T-helper 2 cell treated with Interferon-gamma antibody and Interleukin-4, amounts not matched to agents 5 μg/mL and 100 μg/mL, for 36 hours (primary cell): Measurements from ENCODE around the gene CT45A9.
"Not testable (repeated sequence)": the region's sequence is repeated elsewhere in the genome, so short reads cannot be mapped to it uniquely, and the experiment has no call there.

Experiments
- DNase-seq: peaks from one replicate; pipeline ENCODE4 v3.0.0; 2021; ENCODE audit warnings: low spot score
- H3K27ac Mint-ChIP-seq: one replicate; pipeline ENCODE4 v1.8.0; 2021; ENCODE audit warnings: mild to moderate bottlenecking, mixed read lengths
- H3K27me3 Mint-ChIP-seq: one replicate; pipeline ENCODE4 v1.8.0; 2021; ENCODE audit warnings: low read depth, mixed read lengths
- H3K36me3 Mint-ChIP-seq: one replicate; pipeline ENCODE4 v1.8.0; 2021; ENCODE audit warnings: low read depth, mixed read lengths
- H3K4me1 Mint-ChIP-seq: one replicate; pipeline ENCODE4 v1.8.0; 2021; ENCODE audit warnings: low read depth, mixed read lengths
- H3K4me3 Mint-ChIP-seq: one replicate; pipeline ENCODE4 v1.8.0; 2022; ENCODE audit warnings: mild to moderate bottlenecking, moderate library complexity, mixed read lengths
- H3K9me3 Mint-ChIP-seq: one replicate; pipeline ENCODE4 v1.8.0; 2021; ENCODE audit warnings: mixed read lengths

Gene CT45A9

DNA sequence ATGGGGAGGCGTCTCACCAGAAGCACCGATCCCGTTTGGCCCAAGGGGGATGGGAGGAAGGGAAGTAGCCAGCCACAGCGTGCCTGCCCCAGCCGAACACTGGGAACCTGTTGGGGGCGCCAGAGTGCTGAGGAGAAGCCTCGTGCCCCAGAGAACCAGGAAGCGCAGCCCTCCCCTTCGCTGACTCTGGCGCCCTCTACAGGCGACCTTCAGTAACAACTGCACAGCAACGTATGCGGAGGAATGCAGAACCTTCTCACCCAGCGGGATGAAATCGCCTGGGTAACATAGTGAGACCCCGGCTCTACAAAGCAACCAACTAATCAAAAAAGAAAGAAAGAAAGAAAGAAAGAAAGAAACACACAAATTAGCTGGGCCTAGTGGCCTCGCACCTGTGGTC, at the start of gene CT45A9:
CT45A9 (minus strand) TSS at position 101 of the 400 bp plus-strand sequence. CDS start 3,751 bp downstream, outside the sequence.
- H3K4me1 Mint-ChIP-seq, H3K27ac Mint-ChIP-seq, H3K27me3 Mint-ChIP-seq, H3K36me3 Mint-ChIP-seq, H3K4me3 Mint-ChIP-seq, H3K9me3 Mint-ChIP-seq, DNase-seq: not testable (repeated sequence)

GRCh38 chrX:135920516-135920915, 48.9 kb upstream of the CT45A9 start:
- H3K27me3 Mint-ChIP-seq, H3K36me3 Mint-ChIP-seq, H3K27ac Mint-ChIP-seq, H3K4me3 Mint-ChIP-seq, H3K9me3 Mint-ChIP-seq, DNase-seq, H3K4me1 Mint-ChIP-seq: not testable (repeated sequence)

DNA sequence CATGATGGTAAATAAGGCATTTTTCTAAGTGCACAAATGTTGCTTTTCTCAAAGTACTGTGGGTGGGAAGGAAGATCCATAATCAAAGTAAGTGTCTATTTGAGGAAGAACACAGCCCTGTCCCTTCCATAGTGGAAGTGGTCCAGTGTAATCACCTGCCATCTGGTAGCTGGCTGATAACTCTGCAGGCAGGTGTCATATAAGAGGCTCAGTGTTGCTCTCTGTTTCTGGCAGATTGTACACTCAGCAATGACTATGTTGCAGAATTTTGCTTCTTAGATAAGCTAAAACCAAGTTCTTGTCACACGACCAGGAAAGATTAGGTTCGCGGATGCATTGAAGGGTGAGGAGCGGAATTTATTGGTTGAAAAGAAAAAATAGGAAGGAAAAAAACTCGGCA, 42.8 kb upstream of the CT45A9 start:
- no peak overlapping the region for H3K4me3 Mint-ChIP-seq
- no peaks in the 10 kb centered on the region for H3K27me3 Mint-ChIP-seq
- H3K9me3 Mint-ChIP-seq: no peaks in the 10 kb centered on the region
- H3K27ac Mint-ChIP-seq: no peak overlapping the region
- no peaks in the 10 kb centered on the region for H3K36me3 Mint-ChIP-seq
- no peaks in the 10 kb centered on the region for H3K4me1 Mint-ChIP-seq
- no peak for DNase-seq

DNA sequence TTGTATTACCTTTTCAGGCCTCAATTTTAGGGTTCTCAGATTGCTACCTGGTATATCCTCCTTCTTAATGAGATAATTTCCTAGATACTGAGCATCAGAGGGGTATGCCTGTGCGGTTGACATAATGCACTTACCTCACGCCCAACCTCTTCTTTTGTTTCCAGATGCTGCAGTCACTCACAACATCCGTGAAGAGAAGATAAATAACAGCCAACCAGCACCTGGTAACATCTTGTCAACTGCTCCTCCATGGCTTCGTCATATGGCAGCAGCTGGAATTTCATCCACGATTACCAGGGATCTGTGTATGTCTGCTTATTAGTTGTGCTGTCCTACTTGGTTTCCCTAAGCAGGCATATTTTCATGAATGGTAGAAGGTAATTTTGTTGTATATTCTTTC, 38.6 kb upstream of the CT45A9 start:
- Mint-ChIP-seq H3K27ac (no peak overlapping the region), H3K36me3 (no peaks in the 10 kb centered on the region), H3K4me3 (no peak overlapping the region), H3K4me1 (no peaks in the 10 kb centered on the region), H3K9me3 (no peaks in the 10 kb centered on the region), H3K27me3 (no peaks in the 10 kb centered on the region)
- DNase-seq: no peak

GRCh38 chrX:135893294-135893817, 21.7 kb upstream of the CT45A9 start, which contains the start of the genes CT45A10 and SAGE1:
Gene CT45A10 (minus strand): TSS chrX:135893444. CDS start chrX:135885344, 8,100 bp downstream.
Gene SAGE1 (plus strand): TSS chrX:135893716. CDS start chrX:135896243, 2,527 bp downstream.
- Mint-ChIP-seq H3K27me3 (no peaks in the 10 kb centered on the region), H3K36me3 (no peaks in the 10 kb centered on the region), H3K4me3 (no peak within 1 kb of the TSS), H3K27ac (no peak within 1 kb of the TSS), H3K4me1 (no peaks in the 10 kb centered on the region), H3K9me3 (no peaks in the 10 kb centered on the region)
- DNase-seq: no peak

DNA sequence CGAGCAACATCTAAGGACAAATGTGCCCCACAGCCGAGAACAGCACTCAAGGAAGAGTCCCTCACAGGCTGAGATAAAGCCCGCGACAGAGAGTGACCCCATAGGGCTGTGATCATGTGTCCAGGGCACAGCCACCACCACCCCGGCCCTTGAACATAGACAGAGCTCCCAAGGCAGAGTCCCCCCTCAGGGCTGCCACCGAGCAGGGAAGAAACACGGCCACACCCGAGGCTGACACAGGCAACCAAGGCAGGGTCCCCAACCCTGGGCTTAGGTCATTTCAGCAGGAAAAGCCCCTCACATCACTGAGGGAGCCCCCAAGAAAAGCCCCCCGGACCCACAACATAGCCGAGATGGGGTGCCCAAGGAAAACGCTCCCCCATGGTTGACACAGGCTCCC, 21.2 kb upstream of the CT45A9 start:
- Mint-ChIP-seq H3K27ac (no peak overlapping the region), H3K4me1 (no peaks in the 10 kb centered on the region), H3K4me3 (no peak overlapping the region), H3K27me3 (no peaks in the 10 kb centered on the region), H3K36me3 (no peaks in the 10 kb centered on the region), H3K9me3 (no peaks in the 10 kb centered on the region)
- no peak for DNase-seq

GRCh38 chrX:135890087-135890585, 18.5 kb upstream of the CT45A9 start:
- DNase-seq: no peak
- Mint-ChIP-seq H3K27ac (no peak overlapping the region), H3K27me3 (no peaks in the 10 kb centered on the region), H3K4me3 (no peak overlapping the region), H3K9me3 (no peaks in the 10 kb centered on the region), H3K36me3 (no peaks in the 10 kb centered on the region), H3K4me1 (no peaks in the 10 kb centered on the region)

DNA sequence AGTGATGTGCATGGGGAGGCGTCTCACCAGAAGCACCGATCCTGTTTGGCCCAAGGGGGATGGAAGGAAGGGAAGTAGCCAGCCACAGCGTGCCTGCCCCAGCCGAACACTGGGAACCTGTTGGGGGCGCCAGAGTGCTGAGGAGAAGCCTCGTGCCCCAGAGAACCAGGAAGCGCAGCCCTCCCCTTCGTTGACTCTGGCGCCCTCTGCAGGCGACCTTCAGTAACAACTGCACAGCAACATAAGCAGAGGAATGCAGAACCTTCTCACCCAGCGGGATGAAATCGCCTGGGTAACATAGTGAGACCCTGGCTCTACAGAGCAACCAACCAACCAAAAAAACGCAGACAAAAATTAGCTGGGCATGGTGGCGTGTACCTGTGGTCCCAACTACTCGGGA, 17.4 kb upstream of the CT45A9 start:
- H3K4me1 Mint-ChIP-seq, H3K36me3 Mint-ChIP-seq, H3K27ac Mint-ChIP-seq, H3K27me3 Mint-ChIP-seq, H3K9me3 Mint-ChIP-seq, H3K4me3 Mint-ChIP-seq: not testable (repeated sequence)
- peak; percentile 10 for DNase-seq

DNA sequence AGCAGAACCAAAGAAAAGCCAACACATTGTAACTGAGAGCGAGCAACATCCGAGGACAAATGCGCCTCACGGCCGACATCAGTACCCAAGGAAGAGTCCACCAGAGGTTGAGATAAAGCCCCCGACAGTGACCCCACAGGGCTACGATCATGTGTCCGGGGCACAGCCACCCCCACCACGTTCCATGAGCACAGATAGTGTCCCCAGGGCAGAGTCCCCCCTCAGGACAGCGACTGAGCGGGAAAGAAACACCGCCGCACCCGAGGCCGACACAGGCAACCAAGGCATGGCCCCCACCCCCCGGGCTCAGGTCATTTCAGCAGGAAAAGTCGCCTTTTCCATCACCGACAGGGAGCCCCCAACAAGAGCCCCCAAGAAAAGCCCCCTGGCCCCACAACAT, 16.6 kb upstream of the CT45A9 start:
- H3K36me3 Mint-ChIP-seq, H3K9me3 Mint-ChIP-seq, H3K4me3 Mint-ChIP-seq, H3K27me3 Mint-ChIP-seq, H3K4me1 Mint-ChIP-seq, DNase-seq, H3K27ac Mint-ChIP-seq: not testable (repeated sequence)

- H3K27ac Mint-ChIP-seq, H3K4me3 Mint-ChIP-seq, DNase-seq, H3K36me3 Mint-ChIP-seq, H3K9me3 Mint-ChIP-seq, H3K4me1 Mint-ChIP-seq, H3K27me3 Mint-ChIP-seq: not testable (repeated sequence)
Observed at GRCh38 chrX:135882741-135883140, 11.1 kb upstream of the CT45A9 start.

DNA sequence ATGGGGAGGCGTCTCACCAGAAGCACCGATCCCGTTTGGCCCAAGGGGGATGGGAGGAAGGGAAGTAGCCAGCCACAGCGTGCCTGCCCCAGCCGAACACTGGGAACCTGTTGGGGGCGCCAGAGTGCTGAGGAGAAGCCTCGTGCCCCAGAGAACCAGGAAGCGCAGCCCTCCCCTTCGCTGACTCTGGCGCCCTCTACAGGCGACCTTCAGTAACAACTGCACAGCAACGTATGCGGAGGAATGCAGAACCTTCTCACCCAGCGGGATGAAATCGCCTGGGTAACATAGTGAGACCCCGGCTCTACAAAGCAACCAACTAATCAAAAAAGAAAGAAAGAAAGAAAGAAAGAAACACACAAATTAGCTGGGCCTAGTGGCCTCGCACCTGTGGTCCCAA, 17.2 kb downstream of the CT45A9 start, which contains the start of gene CT45A8:
CT45A8 (minus strand) TSS at position 101 of the 400 bp plus-strand sequence. CDS start 3,755 bp downstream, outside the sequence.
- H3K36me3 Mint-ChIP-seq, H3K9me3 Mint-ChIP-seq, DNase-seq, H3K27me3 Mint-ChIP-seq, H3K4me1 Mint-ChIP-seq, H3K4me3 Mint-ChIP-seq, H3K27ac Mint-ChIP-seq: not testable (repeated sequence)

DNA sequence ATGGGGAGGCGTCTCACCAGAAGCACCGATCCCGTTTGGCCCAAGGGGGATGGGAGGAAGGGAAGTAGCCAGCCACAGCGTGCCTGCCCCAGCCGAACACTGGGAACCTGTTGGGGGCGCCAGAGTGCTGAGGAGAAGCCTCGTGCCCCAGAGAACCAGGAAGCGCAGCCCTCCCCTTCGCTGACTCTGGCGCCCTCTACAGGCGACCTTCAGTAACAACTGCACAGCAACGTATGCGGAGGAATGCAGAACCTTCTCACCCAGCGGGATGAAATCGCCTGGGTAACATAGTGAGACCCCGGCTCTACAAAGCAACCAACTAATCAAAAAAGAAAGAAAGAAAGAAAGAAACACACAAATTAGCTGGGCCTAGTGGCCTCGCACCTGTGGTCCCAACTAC, 34.4 kb downstream of the CT45A9 start, which contains the start of gene CT45A7:
CT45A7 (minus strand) TSS at position 101 of the 400 bp plus-strand sequence. CDS start 3,747 bp downstream, outside the sequence.
- not testable (repeated sequence) for H3K9me3 Mint-ChIP-seq

DNA sequence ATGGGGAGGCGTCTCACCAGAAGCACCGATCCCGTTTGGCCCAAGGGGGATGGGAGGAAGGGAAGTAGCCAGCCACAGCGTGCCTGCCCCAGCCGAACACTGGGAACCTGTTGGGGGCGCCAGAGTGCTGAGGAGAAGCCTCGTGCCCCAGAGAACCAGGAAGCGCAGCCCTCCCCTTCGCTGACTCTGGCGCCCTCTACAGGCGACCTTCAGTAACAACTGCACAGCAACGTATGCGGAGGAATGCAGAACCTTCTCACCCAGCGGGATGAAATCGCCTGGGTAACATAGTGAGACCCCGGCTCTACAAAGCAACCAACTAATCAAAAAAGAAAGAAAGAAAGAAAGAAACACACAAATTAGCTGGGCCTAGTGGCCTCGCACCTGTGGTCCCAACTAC, 51.7 kb downstream of the CT45A9 start, which contains the start of gene CT45A2:
CT45A2 (minus strand) TSS at position 101 of the 400 bp plus-strand sequence. CDS start 3,747 bp downstream, outside the sequence.
- H3K27ac Mint-ChIP-seq, H3K36me3 Mint-ChIP-seq, DNase-seq, H3K4me3 Mint-ChIP-seq, H3K4me1 Mint-ChIP-seq, H3K27me3 Mint-ChIP-seq, H3K9me3 Mint-ChIP-seq: not testable (repeated sequence)

More for the DNA sequence above, 34.4 kb downstream of the CT45A9 start, which contains the start of gene CT45A7:
- not testable (repeated sequence) for H3K27ac Mint-ChIP-seq, DNase-seq, H3K36me3 Mint-ChIP-seq, H3K4me3 Mint-ChIP-seq, H3K4me1 Mint-ChIP-seq, H3K27me3 Mint-ChIP-seq
